Caco-2 (cell line): ENCODE data around the gene ZNF519. TPM values are rescaled to one million over a fixed set of nuclear protein-coding genes. Genes with fewer than 3 reads are reported as not detected.

Source experiments
- BruUV-seq: library from RNA; stranded (reverse); fragments of 400-500 nt; replicated peaks from 2 replicates; lab custom pipeline; 2021; lab: Mats Ljungman, UMichigan
- CTCF ChIA-PET: fragments of 300-600 bp; sonication (Branson Sonifier 250); formaldehyde crosslinking; loops from one replicate; lab custom pipeline; 2022; ENCODE audit warnings: antibody characterized with exemption; lab: Charles Lee
- POLR2A ChIA-PET: fragments of 300-600 bp; sonication (Branson Sonifier 250); formaldehyde crosslinking; loops from one replicate; lab custom pipeline; 2022; ENCODE audit warnings: antibody characterized with exemption; lab: Charles Lee
- DNase-seq, 2 experiments: peaks; one replicate each; pipeline versions ENCODE4 v3.0.0 to v3.0.0-alpha.2; 2020 to 2022
- H3K27me3 ChIP-seq: replicated peaks from 2 replicates; pipeline ENCODE4 v1.6.0; 2011; ENCODE audit warnings: low read length; ENCODE audit not compliant: control insufficient read depth, insufficient read depth
- H3K36me3 ChIP-seq: 2 replicates; pipeline ENCODE4 v1.5.1; 2011; ENCODE audit warnings: low read length; ENCODE audit not compliant: control insufficient read depth, insufficient read depth
- H3K4me1 ChIP-seq: fragments of 250-450 bp; sonication (Bioruptor Pico); 2 replicates; pipeline ENCODE4 v1.5.1; 2020; ENCODE audit warnings: mild to moderate bottlenecking
- H3K4me3 ChIP-seq: 2 replicates; pipeline ENCODE4 v1.5.1; 2011; ENCODE audit warnings: low read depth, mild to moderate bottlenecking, control low read depth, low read length
- H3K9me3 ChIP-seq: fragments of 250-450 bp; sonication (Bioruptor Pico); 2 replicates; pipeline ENCODE4 v1.5.1; 2020; ENCODE audit warnings: mild to moderate bottlenecking, moderate library complexity
- H3K27ac Mint-ChIP-seq: one replicate; pipeline ENCODE4 v1.8.0; 2022; ENCODE audit warnings: mixed read lengths; ENCODE audit not compliant: unreplicated experiment
- H3K27me3 Mint-ChIP-seq: one replicate; pipeline ENCODE4 v1.8.0; 2022; ENCODE audit warnings: mixed read lengths; ENCODE audit not compliant: insufficient read depth, unreplicated experiment
- H3K36me3 Mint-ChIP-seq: one replicate; pipeline ENCODE4 v1.8.0; 2022; ENCODE audit warnings: mild to moderate bottlenecking, mixed read lengths; ENCODE audit not compliant: insufficient read depth, unreplicated experiment
- H3K4me1 Mint-ChIP-seq: one replicate; pipeline ENCODE4 v1.8.0; 2022; ENCODE audit warnings: low read depth, mixed read lengths; ENCODE audit not compliant: unreplicated experiment
- H3K4me3 Mint-ChIP-seq: one replicate; pipeline ENCODE4 v1.8.0; 2022; ENCODE audit warnings: mild to moderate bottlenecking, moderate library complexity, mixed read lengths; ENCODE audit not compliant: unreplicated experiment
- H3K9me3 Mint-ChIP-seq: one replicate; pipeline ENCODE4 v1.8.0; 2022; ENCODE audit warnings: mixed read lengths; ENCODE audit not compliant: unreplicated experiment
- intact Hi-C: fragments of 100-400 bp; cut with micrococcal nuclease; formaldehyde crosslinking; loops from one replicate; pipeline ENCODE4 v1.10.0; 2022; ENCODE audit not compliant: unreplicated experiment
- total RNA-seq: library from RNA; stranded (reverse); gene quantifications from 2 replicates; pipeline ENCODE4 v1.2.3, GENCODE V29; 2022
- TF ChIP-seq, protein P1 (sequence below), 2 experiments: fragments of 200-600 bp in 1 of 2; IDR thresholded peaks; 1 replicate in 1 of 2; 2 replicates in 1 of 2; pipeline versions ENCODE4 v1.5.1 to v1.8.0; 2011 to 2022; ENCODE audit warnings: antibody characterized with exemption in 1 of 2, control low read depth in 1 of 2, inconsistent platforms in 1 of 2, low read depth in 1 of 2, low read length in 1 of 2, mild to moderate bottlenecking in 1 of 2, moderate library complexity in 1 of 2; ENCODE audit not compliant: insufficient read depth in 1 of 2, severe bottlenecking in 1 of 2, unreplicated experiment in 1 of 2

ZNF519 gene
- total RNA-seq, 1 experiment from 2014 or later = 22.3 TPM

DNA sequence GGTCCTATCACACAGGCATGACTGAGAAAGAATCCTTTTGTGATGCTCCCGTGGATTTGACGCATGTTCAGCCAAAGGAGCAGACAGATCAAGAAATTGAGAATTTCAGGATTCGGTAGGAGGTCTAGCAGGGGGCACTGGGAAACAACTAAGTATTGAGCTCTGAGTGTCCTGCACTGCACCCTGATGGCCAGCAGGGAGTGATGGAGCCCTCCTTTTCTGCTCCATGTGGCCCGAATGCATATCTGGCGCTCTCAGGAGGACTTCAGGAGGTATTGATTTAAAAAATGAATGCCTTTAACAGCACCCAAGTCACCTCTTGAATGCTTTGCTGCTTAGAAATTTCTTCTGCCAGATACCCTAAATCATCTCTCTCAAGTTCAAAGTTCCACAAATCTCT is 58.0 kb downstream of the ZNF519 start:
- H3K36me3 ChIP-seq = no peaks in the 10 kb centered on the region
- H3K4me3 Mint-ChIP-seq = no peak overlapping the region
- no peak overlapping the region for H3K4me3 ChIP-seq
- no peaks in the 10 kb centered on the region for H3K27me3 Mint-ChIP-seq
- ChIA-PET POLR2A (no interaction called here), CTCF (no interaction called here)
- intact Hi-C loops = no loop called here
- no peaks in the 10 kb centered on the region for H3K9me3 ChIP-seq
- no peaks in the 10 kb centered on the region for H3K4me1 ChIP-seq
- BruUV-seq = no TSS peak
- no peaks in the 10 kb centered on the region for H3K27me3 ChIP-seq
- DNase-seq = peak in 1 of 2 experiments; percentile 15
- no peaks in the 10 kb centered on the region for H3K4me1 Mint-ChIP-seq
- H3K9me3 Mint-ChIP-seq = peaks cover 6% of the 10 kb centered on the region
- H3K36me3 Mint-ChIP-seq = no peaks in the 10 kb centered on the region
- no peak overlapping the region for H3K27ac Mint-ChIP-seq
- TF ChIP-seq, protein P1, sequence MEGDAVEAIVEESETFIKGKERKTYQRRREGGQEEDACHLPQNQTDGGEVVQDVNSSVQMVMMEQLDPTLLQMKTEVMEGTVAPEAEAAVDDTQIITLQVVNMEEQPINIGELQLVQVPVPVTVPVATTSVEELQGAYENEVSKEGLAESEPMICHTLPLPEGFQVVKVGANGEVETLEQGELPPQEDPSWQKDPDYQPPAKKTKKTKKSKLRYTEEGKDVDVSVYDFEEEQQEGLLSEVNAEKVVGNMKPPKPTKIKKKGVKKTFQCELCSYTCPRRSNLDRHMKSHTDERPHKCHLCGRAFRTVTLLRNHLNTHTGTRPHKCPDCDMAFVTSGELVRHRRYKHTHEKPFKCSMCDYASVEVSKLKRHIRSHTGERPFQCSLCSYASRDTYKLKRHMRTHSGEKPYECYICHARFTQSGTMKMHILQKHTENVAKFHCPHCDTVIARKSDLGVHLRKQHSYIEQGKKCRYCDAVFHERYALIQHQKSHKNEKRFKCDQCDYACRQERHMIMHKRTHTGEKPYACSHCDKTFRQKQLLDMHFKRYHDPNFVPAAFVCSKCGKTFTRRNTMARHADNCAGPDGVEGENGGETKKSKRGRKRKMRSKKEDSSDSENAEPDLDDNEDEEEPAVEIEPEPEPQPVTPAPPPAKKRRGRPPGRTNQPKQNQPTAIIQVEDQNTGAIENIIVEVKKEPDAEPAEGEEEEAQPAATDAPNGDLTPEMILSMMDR (IDR thresholded peaks at IDR 0.05; ENCODE audit: insufficient read depth in 1 of 2, low read depth in 1 of 2, low read length in 1 of 2, severe bottlenecking in 1 of 2, unreplicated experiment in 1 of 2) = peak in 1 of 2 experiments; percentile 22

- ChIA-PET POLR2A (no interaction called here), CTCF (no interaction called here)
- H3K4me1 ChIP-seq = no peaks in the 10 kb centered on the region
- Mint-ChIP-seq H3K27ac (no peak overlapping the region), H3K4me3 (no peak overlapping the region), H3K36me3 (no peaks in the 10 kb centered on the region), H3K27me3 (peaks cover 3% of the 10 kb centered on the region), H3K9me3 (peaks cover 18% of the 10 kb centered on the region), H3K4me1 (no peaks in the 10 kb centered on the region)
- no peak overlapping the region for H3K4me3 ChIP-seq
- intact Hi-C loops = no loop called here
- TF ChIP-seq, protein P1 (IDR thresholded peaks at IDR 0.05; ENCODE audit: insufficient read depth in 1 of 2, low read depth in 1 of 2, low read length in 1 of 2, severe bottlenecking in 1 of 2, unreplicated experiment in 1 of 2) = no peak
- no TSS peak for BruUV-seq
- H3K36me3 ChIP-seq = no peaks in the 10 kb centered on the region
- H3K27me3 ChIP-seq = no peaks in the 10 kb centered on the region
- H3K9me3 ChIP-seq = peaks cover 3% of the 10 kb centered on the region; the same call in 1 of the 2 replicates
- DNase-seq = no peak
Observed at GRCh38 chr18:14053661-14054060, 78.6 kb downstream of the ZNF519 start.

Other genes with a start within 250 kb of the ZNF519 start
- gene MC2R, start 216.9 kb downstream of the ZNF519 start, total RNA-seq = not detected in 2 replicates